ENCODE results near the gene GLIPR2. TPM values are rescaled to one million over a fixed set of nuclear protein-coding genes. Genes with fewer than 3 reads are reported as not detected.

GLIPR2 gene
- total and polyA plus RNA-seq, 2 donors (not counting 3 experiments of a cell fraction or from before 2014, with no cell fraction given): 22.0 to 42.4 TPM

DNA sequence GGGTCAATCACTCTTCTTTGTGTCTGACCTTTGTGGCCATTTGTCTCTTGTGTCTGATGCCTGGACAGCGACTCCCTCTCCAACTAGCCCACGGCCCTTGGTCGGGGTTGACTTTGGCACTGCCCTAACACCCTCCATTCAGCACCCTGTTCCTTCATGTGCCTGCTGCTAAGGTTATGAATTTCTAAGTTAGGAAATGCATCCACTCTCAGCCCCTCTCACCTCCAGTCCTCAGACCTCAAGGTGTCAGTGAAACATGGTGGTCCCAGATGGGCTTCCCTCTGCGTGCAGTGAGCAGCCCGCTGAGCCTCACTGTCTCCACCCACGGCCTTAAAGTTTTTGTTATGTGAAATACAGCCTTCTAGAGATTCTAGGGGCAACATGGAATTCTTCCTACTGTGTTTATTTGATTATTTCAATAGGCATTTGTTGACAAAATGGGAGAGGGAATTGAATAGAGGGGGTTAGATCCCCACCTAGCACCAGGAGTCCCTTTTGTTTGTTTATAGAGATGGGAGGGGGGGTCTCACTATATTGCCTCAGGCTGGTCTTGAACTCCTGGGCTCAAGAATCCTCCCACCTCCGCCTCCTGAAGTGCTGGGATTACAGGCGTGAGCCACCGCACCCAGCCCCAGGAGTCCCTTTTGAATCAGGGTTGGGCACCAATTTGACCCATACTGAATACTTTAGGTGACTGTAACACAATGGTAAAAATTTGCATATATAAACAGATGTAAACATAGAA lies 1.6 kb upstream of the GLIPR2 start:
- no peak overlapping the region for H3K27ac ChIP-seq (ENCODE audit: insufficient read depth, low read depth, low read length)
- DNase-seq (ENCODE audit: low read depth, low spot score) (no peak), FAIRE-seq (no peak)
- TF ChIP-seq POLR2AphosphoS5 (IDR thresholded peaks at IDR 0.05; ENCODE audit: insufficient read depth, low read depth, low read length): no peak
- TF ChIP-seq EZH2 (IDR thresholded peaks at IDR 0.05; ENCODE audit: borderline replicate concordance, low read depth, low read length, severe bottlenecking): no peak
- TF ChIP-seq, protein P1, sequence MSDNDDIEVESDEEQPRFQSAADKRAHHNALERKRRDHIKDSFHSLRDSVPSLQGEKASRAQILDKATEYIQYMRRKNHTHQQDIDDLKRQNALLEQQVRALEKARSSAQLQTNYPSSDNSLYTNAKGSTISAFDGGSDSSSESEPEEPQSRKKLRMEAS (IDR thresholded peaks at IDR 0.05; ENCODE audit: insufficient read depth, insufficient read length): no peak
- no peak for TF ChIP-seq GATA2 (IDR thresholded peaks at IDR 0.05; ENCODE audit: insufficient read depth, insufficient read length, low read depth, low read length)
- no peak for TF ChIP-seq POLR2A (IDR thresholded peaks at IDR 0.05; ENCODE audit: low read depth, low read length)
- no peak for TF ChIP-seq FOS (IDR thresholded peaks at IDR 0.05; ENCODE audit: borderline replicate concordance, insufficient read depth, low read length)
- no peak for TF ChIP-seq MYC (IDR thresholded peaks at IDR 0.05; ENCODE audit: low read depth, low read length)
- no peak for TF ChIP-seq JUN (IDR thresholded peaks at IDR 0.05; ENCODE audit: borderline replicate concordance, insufficient read depth, insufficient read length, low read depth)
- TF ChIP-seq, protein P2, sequence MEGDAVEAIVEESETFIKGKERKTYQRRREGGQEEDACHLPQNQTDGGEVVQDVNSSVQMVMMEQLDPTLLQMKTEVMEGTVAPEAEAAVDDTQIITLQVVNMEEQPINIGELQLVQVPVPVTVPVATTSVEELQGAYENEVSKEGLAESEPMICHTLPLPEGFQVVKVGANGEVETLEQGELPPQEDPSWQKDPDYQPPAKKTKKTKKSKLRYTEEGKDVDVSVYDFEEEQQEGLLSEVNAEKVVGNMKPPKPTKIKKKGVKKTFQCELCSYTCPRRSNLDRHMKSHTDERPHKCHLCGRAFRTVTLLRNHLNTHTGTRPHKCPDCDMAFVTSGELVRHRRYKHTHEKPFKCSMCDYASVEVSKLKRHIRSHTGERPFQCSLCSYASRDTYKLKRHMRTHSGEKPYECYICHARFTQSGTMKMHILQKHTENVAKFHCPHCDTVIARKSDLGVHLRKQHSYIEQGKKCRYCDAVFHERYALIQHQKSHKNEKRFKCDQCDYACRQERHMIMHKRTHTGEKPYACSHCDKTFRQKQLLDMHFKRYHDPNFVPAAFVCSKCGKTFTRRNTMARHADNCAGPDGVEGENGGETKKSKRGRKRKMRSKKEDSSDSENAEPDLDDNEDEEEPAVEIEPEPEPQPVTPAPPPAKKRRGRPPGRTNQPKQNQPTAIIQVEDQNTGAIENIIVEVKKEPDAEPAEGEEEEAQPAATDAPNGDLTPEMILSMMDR (IDR thresholded peaks at IDR 0.05; ENCODE audit: extremely low read depth in 1 of 2, insufficient read depth in 1 of 2, low read depth in 1 of 2, low read length in 2 of 2): no peak
- peaks cover 11% of the 10 kb centered on the region for H3K4me1 ChIP-seq (ENCODE audit: control insufficient read depth, extremely low read depth, insufficient read depth, low read length)
- no peak overlapping the region for H2AFZ ChIP-seq (ENCODE audit: low read depth, low read length)
- H3K9me3 ChIP-seq (replicated peaks; ENCODE audit: control insufficient read depth, insufficient read depth, low read length): no peaks in the 10 kb centered on the region
- H3K9me1 ChIP-seq (replicated peaks; ENCODE audit: control insufficient read depth, extremely low read depth, insufficient read depth, low read length): no peaks in the 10 kb centered on the region
- no peaks in the 10 kb centered on the region for H3K79me2 ChIP-seq (ENCODE audit: control insufficient read depth, insufficient read depth, low read length)
- no peaks in the 10 kb centered on the region for H3K27me3 ChIP-seq (ENCODE audit: control insufficient read depth in 2 of 2, insufficient read depth in 2 of 2, low read length in 2 of 2)
- no peaks in the 10 kb centered on the region for H3K36me3 ChIP-seq (ENCODE audit: control insufficient read depth in 2 of 2, extremely low read depth in 1 of 2, insufficient read depth in 2 of 2, low read length in 2 of 2)
- H3K9ac ChIP-seq (replicated peaks; ENCODE audit: extremely low read depth, insufficient read depth, low read length): no peak overlapping the region
- no TSS peak for BruUV-seq (replicated peaks)
- no peak overlapping the region for H3K4me2 ChIP-seq (ENCODE audit: insufficient read depth, low read length)
- POLR2A ChIA-PET: no interaction called here
- CTCF ChIA-PET: no interaction called here
- H4K20me1 ChIP-seq (replicated peaks; ENCODE audit: control insufficient read depth, extremely low read depth, insufficient read depth, low read length): no peaks in the 10 kb centered on the region
- no peak overlapping the region for H3K4me3 ChIP-seq (replicated peaks in 1 of 3; ENCODE audit: insufficient read depth in 1 of 3, low read depth in 1 of 3, low read length in 3 of 3)
- intact Hi-C loops (cut with micrococcal nuclease) (no loop called here), dilution Hi-C loops (cut with MboI; ENCODE audit: extremely low pct_ligation_motif_present, low sequenced_read_pairs) (no loop called here)
